SK-N-SH treated with all-trans-retinoic acid at 6 μM for 48 hours (cell line): ENCODE results near the gene FDX1.

Experiments used
- ATAC-seq: fragments of 200-7000 bp; cut with Tn5 transposase; 3 replicates; pipeline ENCODE4 v1.9.1; 2020; ENCODE audit warnings: mild to moderate bottlenecking, moderate library complexity
- ARNTL ChIP-seq: fragments of 450-650 bp; formaldehyde crosslinking; IDR thresholded peaks from 2 replicates; pipeline ENCODE4 v1.5.0; 2020; ENCODE audit warnings: low read depth, mild to moderate bottlenecking, moderate library complexity, borderline replicate concordance
- CSRNP3 ChIP-seq: fragments of 250-450 bp; sonication (Bioruptor Pico); IDR thresholded peaks from 2 replicates; pipeline ENCODE4 v1.5.1; 2021; ENCODE audit warnings: mild to moderate bottlenecking, moderate library complexity
- ESRRG ChIP-seq: fragments of 250-450 bp; sonication (Bioruptor Pico); IDR thresholded peaks from 2 replicates; pipeline ENCODE4 v1.6.1; 2021; ENCODE audit warnings: mild to moderate bottlenecking
- GLIS3 ChIP-seq: fragments of 250-450 bp; sonication (Bioruptor Pico); IDR thresholded peaks from 2 replicates; pipeline ENCODE4 v1.5.0; 2020; ENCODE audit warnings: mild to moderate bottlenecking, moderate library complexity
- POU6F1 ChIP-seq: fragments of 250-450 bp; sonication (Bioruptor Pico); IDR thresholded peaks from 2 replicates; pipeline ENCODE4 v1.8.0; 2021; ENCODE audit warnings: low read depth, mild to moderate bottlenecking, moderate library complexity, borderline replicate concordance
- PPARA ChIP-seq: fragments of 250-450 bp; sonication (Bioruptor Pico); IDR thresholded peaks from 2 replicates; pipeline ENCODE4 v1.5.0; 2020; ENCODE audit warnings: mild to moderate bottlenecking, borderline replicate concordance
- RARB ChIP-seq: fragments of 250-450 bp; sonication (Bioruptor Pico); IDR thresholded peaks from 2 replicates; pipeline ENCODE4 v1.8.0; 2021; ENCODE audit warnings: mild to moderate bottlenecking, moderate library complexity
- SNAI2 ChIP-seq: fragments of 250-450 bp; sonication (Bioruptor Pico); IDR thresholded peaks from 2 replicates; pipeline ENCODE4 v1.5.0; 2020; ENCODE audit warnings: mild to moderate bottlenecking, moderate library complexity
- TOX ChIP-seq: fragments of 250-450 bp; sonication (Bioruptor Pico); IDR thresholded peaks from 2 replicates; pipeline ENCODE4 v1.8.0; 2021; ENCODE audit warnings: mild to moderate bottlenecking, moderate library complexity, borderline replicate concordance
- ZC3H10 ChIP-seq: fragments of 250-450 bp; sonication (Bioruptor Pico); IDR thresholded peaks from 2 replicates; pipeline ENCODE4 v1.5.1; 2021; ENCODE audit warnings: mild to moderate bottlenecking, moderate library complexity
- ZFP3 ChIP-seq: fragments of 250-450 bp; sonication (Bioruptor Pico); IDR thresholded peaks from 2 replicates; pipeline ENCODE4 v1.5.0; 2020; ENCODE audit warnings: mild to moderate bottlenecking, moderate library complexity
- ZFP30 ChIP-seq: fragments of 450-650 bp; formaldehyde crosslinking; IDR thresholded peaks from 2 replicates; pipeline ENCODE4 v1.5.0; 2022; ENCODE audit warnings: mild to moderate bottlenecking, moderate library complexity
- ZNF8 ChIP-seq: fragments of 450-650 bp; formaldehyde crosslinking; IDR thresholded peaks from 2 replicates; pipeline ENCODE4 v1.5.0; 2020; ENCODE audit warnings: mild to moderate bottlenecking, moderate library complexity

Gene FDX1

DNA sequence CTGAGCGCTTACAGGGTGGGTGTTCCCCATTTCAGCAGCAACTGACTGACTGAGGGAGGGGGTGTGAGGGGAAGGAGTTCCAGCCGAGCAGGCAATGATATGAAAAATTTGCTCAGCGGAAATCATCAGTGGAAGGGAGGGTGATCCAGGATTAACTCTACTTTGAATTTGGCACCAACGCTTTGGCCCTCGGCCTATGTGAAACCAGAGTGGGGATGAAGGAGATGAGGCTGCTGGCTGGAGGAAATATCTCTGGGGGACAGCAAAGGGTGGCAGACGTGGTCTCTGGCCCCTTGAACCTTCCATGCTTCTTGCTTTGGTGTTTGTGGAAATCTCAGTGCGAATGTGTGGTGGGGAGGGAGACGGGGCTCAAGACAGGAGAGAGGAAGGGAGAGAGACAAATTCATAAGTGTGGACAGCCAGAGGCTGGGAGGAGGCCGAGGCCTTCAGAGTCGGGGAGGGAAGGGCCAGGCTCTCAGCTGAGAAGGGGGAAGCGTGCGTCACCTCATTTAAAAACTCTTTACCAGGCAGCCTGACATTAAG, 83.6 kb downstream of the FDX1 start:
- no peak for ATAC-seq
- TF ChIP-seq POU6F1: no peak
- no peak for TF ChIP-seq PPARA (CRISPR knock-in tag)
- TF ChIP-seq SNAI2: no peak
- no peak for TF ChIP-seq ZNF8 (CRISPR knock-in tag)
- no peak for TF ChIP-seq TOX (CRISPR knock-in tag)
- TF ChIP-seq ESRRG (CRISPR knock-in tag): no peak
- no peak for TF ChIP-seq ZC3H10
- no peak for TF ChIP-seq CSRNP3 (CRISPR knock-in tag)
- no peak for TF ChIP-seq ARNTL (CRISPR knock-in tag)
- no peak for TF ChIP-seq RARB

- no peak for TF ChIP-seq ZFP3 (CRISPR knock-in tag)
- TF ChIP-seq GLIS3 (CRISPR knock-in tag): no peak
- TF ChIP-seq ZFP30 (CRISPR knock-in tag): no peak
- no peak for TF ChIP-seq POU6F1
- TF ChIP-seq PPARA (CRISPR knock-in tag): no peak
- TF ChIP-seq ZNF8 (CRISPR knock-in tag): no peak
- peak; percentile 83 for ATAC-seq
Observed at GRCh38 chr11:110513846-110514437, 84.2 kb downstream of the FDX1 start.
